Stimulated activated CD4-positive, alpha-beta T cell treated with anti-CD3 and anti-CD28 coated beads, Interleukin-1b, Interleukin-23, amount 100 ng/mL, for 48 hours (primary cell): Measurements from ENCODE around the gene RAB14.
A peak's percentile ranks its signal among the peaks of the same experiment; 100 is the strongest.

ENCODE experiments used
- DNase-seq: peaks from one replicate; pipeline ENCODE4 v3.0.0-alpha.2; 2020

RAB14 gene

GRCh38 chr9:121218357-121219027 is 16.8 kb upstream of the RAB14 start:
- no peak for DNase-seq

GRCh38 chr9:121217609-121218292 is 16.1 kb upstream of the RAB14 start:
- no peak for DNase-seq

GRCh38 chr9:121216271-121216805 is 14.7 kb upstream of the RAB14 start:
- no peak for DNase-seq

GRCh38 chr9:121214005-121214404 is 12.3 kb upstream of the RAB14 start:
- DNase-seq: no peak

- peak; percentile 72 for DNase-seq
Measured at GRCh38 chr9:121213136-121213806, 11.6 kb upstream of the RAB14 start.

- no peak for DNase-seq
Measured at GRCh38 chr9:121210536-121210935, 8.9 kb upstream of the RAB14 start.

- no peak for DNase-seq
Measured at GRCh38 chr9:121207371-121207940, 5.8 kb upstream of the RAB14 start.

- peak; percentile 20 for DNase-seq
Measured at GRCh38 chr9:121206516-121207370, 5.1 kb upstream of the RAB14 start.

- DNase-seq: no peak
Measured at GRCh38 chr9:121204611-121205010, 2.9 kb upstream of the RAB14 start.

GRCh38 chr9:121204121-121204520 is 2.5 kb upstream of the RAB14 start:
- no peak for DNase-seq

- peak; percentile 22 for DNase-seq
Measured at GRCh38 chr9:121201045-121201737, 478 bp downstream of the RAB14 start.

GRCh38 chr9:121200356-121200755 is 1.3 kb downstream of the RAB14 start:
- DNase-seq: no peak

- no peak for DNase-seq
Measured at GRCh38 chr9:121199921-121200320, 1.7 kb downstream of the RAB14 start.

- DNase-seq: no peak
Measured at GRCh38 chr9:121198512-121199042, 3.1 kb downstream of the RAB14 start.

- DNase-seq: no peak
Measured at GRCh38 chr9:121197132-121197531, 4.5 kb downstream of the RAB14 start.

GRCh38 chr9:121196389-121196788 is 5.3 kb downstream of the RAB14 start:
- no peak for DNase-seq

GRCh38 chr9:121194730-121195129 is 6.9 kb downstream of the RAB14 start:
- no peak for DNase-seq

GRCh38 chr9:121192959-121193640 is 8.6 kb downstream of the RAB14 start:
- DNase-seq: no peak

GRCh38 chr9:121192518-121192917 is 9.2 kb downstream of the RAB14 start:
- no peak for DNase-seq

GRCh38 chr9:121191235-121191634 is 10.4 kb downstream of the RAB14 start:
- no peak for DNase-seq

GRCh38 chr9:121189660-121190059 is 12.0 kb downstream of the RAB14 start:
- DNase-seq: no peak
